Small intestine (tissue), 7 donors: ENCODE data around the gene MDN1. TPM values are rescaled to one million over a fixed set of nuclear protein-coding genes. Genes with fewer than 3 reads are reported as not detected.

Experiments
- DNase-seq, 2 donors: peaks; one replicate each; pipeline versions ENCODE4 v3.0.0 to v3.0.0-alpha.2; 2013
- FAIRE-seq: peaks from 2 replicates; lab custom pipeline; 2012; peaks lifted over from hg19 to GRCh38; lab: Jason Lieb, UNC
- H3K27ac ChIP-seq, 3 donors: one replicate each; pipeline ENCODE4 v1.5.1; 2013; ENCODE audit warnings: low read length in 2 of 3, mild to moderate bottlenecking in 2 of 3, control low read depth in 1 of 3, inconsistent platforms in 1 of 3, low read depth in 1 of 3, moderate library complexity in 1 of 3
- H3K27me3 ChIP-seq, 3 donors: one replicate each; pipeline ENCODE4 v1.6.1; 2013; ENCODE audit warnings: low read length in 3 of 3, inconsistent platforms in 1 of 3; ENCODE audit not compliant: control insufficient read depth in 3 of 3, insufficient read depth in 3 of 3
- H3K36me3 ChIP-seq, 3 donors: one replicate each; pipeline ENCODE4 v1.6.1; 2013; ENCODE audit warnings: low read length in 3 of 3, inconsistent platforms in 1 of 3, low read depth in 1 of 3, mild to moderate bottlenecking in 1 of 3, moderate library complexity in 1 of 3; ENCODE audit not compliant: control insufficient read depth in 3 of 3, insufficient read depth in 2 of 3
- H3K4me1 ChIP-seq, 3 donors: one replicate each; pipeline ENCODE4 v1.6.1; 2013; ENCODE audit warnings: low read length in 2 of 3, inconsistent platforms in 1 of 3, low read depth in 1 of 3, mild to moderate bottlenecking in 1 of 3, moderate library complexity in 1 of 3; ENCODE audit not compliant: control insufficient read depth in 3 of 3, insufficient read depth in 2 of 3
- H3K4me3 ChIP-seq, 3 donors: one replicate each; pipeline ENCODE4 v1.5.1; 2013; ENCODE audit warnings: low read length in 3 of 3, control low read depth in 1 of 3, inconsistent platforms in 1 of 3, low read depth in 1 of 3, mild to moderate bottlenecking in 1 of 3, moderate library complexity in 1 of 3
- H3K9me3 ChIP-seq, 2 donors: one replicate each; pipeline ENCODE4 v1.6.1; 2013; ENCODE audit warnings: low read depth in 1 of 2, low read length in 1 of 2; ENCODE audit not compliant: control insufficient read depth in 2 of 2, insufficient read depth in 1 of 2
- WGBS, 3 donors: extraction: QIAGEN DNeasy Blood & Tissue Kit; methylation state at CpG; one replicate each; pipeline ENCODE4 v1.1.7; 2013; 5-methylcytosine and 5-hydroxymethylcytosine counted together
- polyA plus RNA-seq, 4 donors: library from polyadenylated mRNA; stranded (reverse) in 3 of 4; unstranded in 1 of 4; fragments of 200-250 nt in 3 of 4; fragments of 120-200 nt in 1 of 4; gene quantifications; one replicate each; pipeline versions ENCODE4 v1.2.1 to v1.2.3, GENCODE V29; 2013
- donor health status: healthy with polysubstance abuse.
- donor health status: control.
- donor health status: control.
- donor health status: Bipolar disorder and iron deficiency.
- donor health status: healthy.

The MDN1 gene
- polyA plus RNA-seq, 4 donors: 8.6 to 24.0 (median 15.3) TPM

- Histone ChIP-seq H3K36me3 (peaks cover 0 to 10% (median 0%) of the 10 kb centered on the region in 3 donors), H3K4me1 (no peaks in the 10 kb centered on the region), H3K4me3 (no peak overlapping the region), H3K27ac (no peak overlapping the region), H3K9me3 (no peaks in the 10 kb centered on the region), H3K27me3 (no peaks in the 10 kb centered on the region)
- DNase-seq: no peak
- FAIRE-seq: no peak
- 87 to 92% (median 91%) methylated on average over 8 of the region's 8 CpGs for WGBS, 3 donors
Measured at GRCh38 chr6:89623749-89624148, 195.8 kb downstream of the MDN1 start.

GRCh38 chr6:89619567-89619966, 200.0 kb downstream of the MDN1 start:
- 92 to 94% (median 92%) methylated on average over 6 of the region's 6 CpGs for WGBS, 3 donors
- Histone ChIP-seq H3K27me3 (no peaks in the 10 kb centered on the region), H3K36me3 (peaks cover 0 to 7% (median 3%) of the 10 kb centered on the region in 3 donors), H3K4me1 (no peaks in the 10 kb centered on the region), H3K4me3 (no peak overlapping the region), H3K9me3 (no peaks in the 10 kb centered on the region), H3K27ac (no peak overlapping the region)
- DNase-seq: no peak
- no peak for FAIRE-seq

GRCh38 chr6:89618026-89618425, 201.6 kb downstream of the MDN1 start:
- 92 to 99% (median 93%) methylated on average over 6 of the region's 6 CpGs for WGBS, 3 donors
- no peaks in the 10 kb centered on the region for H3K9me3 ChIP-seq

GRCh38 chr6:89616531-89616930, 203.1 kb downstream of the MDN1 start:
- Histone ChIP-seq H3K27ac (no peak overlapping the region), H3K4me1 (no peaks in the 10 kb centered on the region), H3K36me3 (peaks cover 0 to 3% (median 0%) of the 10 kb centered on the region in 3 donors), H3K4me3 (no peak overlapping the region), H3K27me3 (no peaks in the 10 kb centered on the region), H3K9me3 (no peaks in the 10 kb centered on the region)
- FAIRE-seq (no peak), DNase-seq (no peak)
- 83 to 90% (median 89%) methylated on average over 5 of the region's 5 CpGs for WGBS, 3 donors

More at GRCh38 chr6:89618026-89618425, 201.6 kb downstream of the MDN1 start:
- Histone ChIP-seq H3K27me3 (no peaks in the 10 kb centered on the region), H3K27ac (no peak overlapping the region), H3K4me3 (no peak overlapping the region), H3K4me1 (no peaks in the 10 kb centered on the region), H3K36me3 (peaks cover 0 to 4% (median 3%) of the 10 kb centered on the region in 3 donors)
- DNase-seq (no peak), FAIRE-seq (no peak)

- DNase-seq (no peak), FAIRE-seq (no peak)
- 86 to 94% (median 89%) methylated on average over 5 of the region's 5 CpGs for WGBS, 3 donors
- Histone ChIP-seq H3K9me3 (no peaks in the 10 kb centered on the region), H3K36me3 (peaks cover 0 to 3% (median 0%) of the 10 kb centered on the region in 3 donors), H3K4me3 (no peak overlapping the region), H3K4me1 (no peaks in the 10 kb centered on the region), H3K27ac (no peak overlapping the region), H3K27me3 (no peaks in the 10 kb centered on the region)
Measured at GRCh38 chr6:89615882-89616281, 203.7 kb downstream of the MDN1 start.

- WGBS, 3 donors: 70 to 80% (median 74%) methylated on average over 5 of the region's 5 CpGs
- Histone ChIP-seq H3K4me1 (no peaks in the 10 kb centered on the region), H3K27me3 (no peaks in the 10 kb centered on the region), H3K4me3 (no peak overlapping the region), H3K27ac (no peak overlapping the region), H3K36me3 (peaks cover 0 to 3% (median 0%) of the 10 kb centered on the region in 3 donors), H3K9me3 (no peaks in the 10 kb centered on the region)
- no peak for FAIRE-seq
- DNase-seq: no peak
Measured at GRCh38 chr6:89613790-89614189, 205.8 kb downstream of the MDN1 start.

GRCh38 chr6:89612121-89612520, 207.5 kb downstream of the MDN1 start:
- FAIRE-seq: no peak
- H3K27me3 ChIP-seq: no peaks in the 10 kb centered on the region
- no peaks in the 10 kb centered on the region for H3K4me1 ChIP-seq
- 84 to 88% (median 84%) methylated on average over 12 of the region's 12 CpGs for WGBS, 3 donors
- H3K27ac ChIP-seq: no peak overlapping the region
- no peaks in the 10 kb centered on the region for H3K9me3 ChIP-seq
- DNase-seq: no peak
- H3K4me3 ChIP-seq: no peak overlapping the region
- peaks cover 0 to 3% (median 0%) of the 10 kb centered on the region in 3 donors for H3K36me3 ChIP-seq

- FAIRE-seq: no peak
- Histone ChIP-seq H3K36me3 (peaks cover 0 to 3% (median 0%) of the 10 kb centered on the region in 3 donors), H3K4me3 (no peak overlapping the region), H3K4me1 (no peaks in the 10 kb centered on the region), H3K9me3 (no peaks in the 10 kb centered on the region), H3K27ac (no peak overlapping the region), H3K27me3 (no peaks in the 10 kb centered on the region)
- DNase-seq: no peak
Measured at GRCh38 chr6:89611666-89612065, 207.9 kb downstream of the MDN1 start.

- Histone ChIP-seq H3K4me3 (no peak overlapping the region), H3K4me1 (no peaks in the 10 kb centered on the region), H3K27ac (no peak overlapping the region), H3K9me3 (no peaks in the 10 kb centered on the region), H3K27me3 (no peaks in the 10 kb centered on the region), H3K36me3 (peaks cover 0 to 2% (median 0%) of the 10 kb centered on the region in 3 donors)
- FAIRE-seq (no peak), DNase-seq (peak; percentile 56 to 60)
- WGBS, 3 donors: 33 to 49% (median 46%) methylated on average over 11 of the region's 11 CpGs
Measured at GRCh38 chr6:89610149-89610642, 209.4 kb downstream of the MDN1 start.
